Fibroblast of lung (primary cell): ENCODE results near the gene CADPS. TPM values are rescaled to one million over a fixed set of nuclear protein-coding genes. Genes with fewer than 3 reads are reported as not detected.

Experiments
- DNase-seq, 2 donors: peaks; one replicate each; pipeline versions ENCODE4 v3.0.0 to v3.0.0-alpha.2; 2010; ENCODE audit warnings: low read depth in 2 of 2
- H2AFZ ChIP-seq: 2 replicates; pipeline ENCODE4 v1.5.1; 2012; ENCODE audit warnings: low read length, control low read depth, inconsistent platforms
- H3K27ac ChIP-seq: 2 replicates; pipeline ENCODE4 v1.5.1; 2011; ENCODE audit warnings: low read length, control low read depth; ENCODE audit not compliant: insufficient read depth
- H3K27me3 ChIP-seq: 2 replicates; pipeline ENCODE4 v1.5.1; 2011; ENCODE audit warnings: mild to moderate bottlenecking, low read length; ENCODE audit not compliant: control insufficient read depth, insufficient read depth
- H3K36me3 ChIP-seq: 2 replicates; pipeline ENCODE4 v1.5.1; 2011; ENCODE audit warnings: low read length; ENCODE audit not compliant: control insufficient read depth, insufficient read depth
- H3K4me1 ChIP-seq: 2 replicates; pipeline ENCODE4 v1.5.1; 2011; ENCODE audit warnings: low read length; ENCODE audit not compliant: control insufficient read depth, insufficient read depth; ENCODE audit errors: extremely low read depth
- H3K4me2 ChIP-seq: 2 replicates; pipeline ENCODE4 v1.5.1; 2011; ENCODE audit warnings: low read length, control low read depth; ENCODE audit not compliant: insufficient read depth; ENCODE audit errors: extremely low read depth
- H3K4me3 ChIP-seq, 4 experiments: fragments of 200-600 bp in 1 of 4; sonication (generic) in 1 of 4; replicated peaks in 1 of 4; 2 replicates each; pipeline ENCODE4 v1.5.1; 2011 to 2016; ENCODE audit warnings: low read length in 4 of 4, low read depth in 3 of 4, mild to moderate bottlenecking in 3 of 4, control low read depth in 2 of 4, inconsistent platforms in 1 of 4, mixed read lengths in 1 of 4; ENCODE audit not compliant: insufficient read depth in 1 of 4; ENCODE audit errors: control extremely low read depth in 1 of 4
- H3K79me2 ChIP-seq: 2 replicates; pipeline ENCODE4 v1.5.1; 2012; ENCODE audit warnings: mild to moderate bottlenecking, low read length, inconsistent platforms; ENCODE audit not compliant: control insufficient read depth, insufficient read depth
- H3K9ac ChIP-seq: 2 replicates; pipeline ENCODE4 v1.5.1; 2011; ENCODE audit warnings: mild to moderate bottlenecking, low read length, control low read depth; ENCODE audit not compliant: insufficient read depth
- H3K9me3 ChIP-seq: 2 replicates; pipeline ENCODE4 v1.5.1; 2012; ENCODE audit warnings: low read depth, low read length; ENCODE audit not compliant: control insufficient read depth, insufficient read depth
- H4K20me1 ChIP-seq: 2 replicates; pipeline ENCODE4 v1.5.1; 2011; ENCODE audit warnings: low read length; ENCODE audit not compliant: control insufficient read depth, insufficient read depth; ENCODE audit errors: extremely low read depth
- EZH2 ChIP-seq: IDR thresholded peaks from 2 replicates; pipeline ENCODE4 v1.5.1; 2012; ENCODE audit warnings: low read length, control low read depth, mild to moderate bottlenecking; ENCODE audit errors: missing control alignments
- polyA plus RNA-seq, 2 donors: library from polyadenylated mRNA; depleted of rRNA in 1 of 2; stranded (reverse) in 1 of 2; unstranded in 1 of 2; fragments of >200 nt; gene quantifications; 2 replicates each; pipeline ENCODE4 v1.2.1, GENCODE V29; 2011 to 2012; ENCODE audit warnings: missing spikeins in 1 of 2
- total RNA-seq: library from RNA; depleted of rRNA; stranded (reverse); fragments of >200 nt; gene quantifications from 2 replicates; pipeline ENCODE4 v1.2.1, GENCODE V29; 2014
- TF ChIP-seq, protein P1 (sequence below), 2 donors: IDR thresholded peaks in 1 of 2; conservative IDR thresholded peaks in 1 of 2; 1 replicate in 1 of 2; 2 replicates in 1 of 2; pipeline ENCODE4 v1.5.1; 2011 to 2012; ENCODE audit warnings: low read length in 2 of 2, control low read depth in 1 of 2, inconsistent platforms in 1 of 2, low read depth in 1 of 2, mild to moderate bottlenecking in 1 of 2

Gene CADPS
- total and polyA plus RNA-seq, 2 donors (not counting 1 experiment from before 2014, with no cell fraction given), result 2.3 to 63.1 TPM

DNA sequence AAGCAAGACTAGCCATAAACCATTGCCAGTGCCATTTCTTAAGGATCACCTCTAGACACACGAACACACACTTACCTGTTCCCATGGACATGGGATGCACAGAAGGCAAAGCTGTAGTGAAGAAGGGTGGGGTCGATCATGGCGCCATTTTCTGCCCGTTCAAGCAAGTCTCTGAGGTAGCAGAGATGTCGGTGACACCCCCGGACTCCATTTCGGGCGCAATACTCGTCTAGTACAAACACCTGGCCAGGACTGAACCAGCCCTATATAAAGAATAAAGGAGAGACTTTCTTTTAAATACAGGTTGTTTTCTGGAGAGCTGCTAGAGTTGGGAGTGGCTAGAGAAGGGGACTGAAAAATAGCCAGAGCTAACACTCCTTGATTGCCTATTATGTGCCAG lies 342.4 kb downstream of the CADPS start:
- no peak overlapping the region for H2AFZ ChIP-seq
- H3K36me3 ChIP-seq, result no peaks in the 10 kb centered on the region
- TF ChIP-seq, protein P1, sequence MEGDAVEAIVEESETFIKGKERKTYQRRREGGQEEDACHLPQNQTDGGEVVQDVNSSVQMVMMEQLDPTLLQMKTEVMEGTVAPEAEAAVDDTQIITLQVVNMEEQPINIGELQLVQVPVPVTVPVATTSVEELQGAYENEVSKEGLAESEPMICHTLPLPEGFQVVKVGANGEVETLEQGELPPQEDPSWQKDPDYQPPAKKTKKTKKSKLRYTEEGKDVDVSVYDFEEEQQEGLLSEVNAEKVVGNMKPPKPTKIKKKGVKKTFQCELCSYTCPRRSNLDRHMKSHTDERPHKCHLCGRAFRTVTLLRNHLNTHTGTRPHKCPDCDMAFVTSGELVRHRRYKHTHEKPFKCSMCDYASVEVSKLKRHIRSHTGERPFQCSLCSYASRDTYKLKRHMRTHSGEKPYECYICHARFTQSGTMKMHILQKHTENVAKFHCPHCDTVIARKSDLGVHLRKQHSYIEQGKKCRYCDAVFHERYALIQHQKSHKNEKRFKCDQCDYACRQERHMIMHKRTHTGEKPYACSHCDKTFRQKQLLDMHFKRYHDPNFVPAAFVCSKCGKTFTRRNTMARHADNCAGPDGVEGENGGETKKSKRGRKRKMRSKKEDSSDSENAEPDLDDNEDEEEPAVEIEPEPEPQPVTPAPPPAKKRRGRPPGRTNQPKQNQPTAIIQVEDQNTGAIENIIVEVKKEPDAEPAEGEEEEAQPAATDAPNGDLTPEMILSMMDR (conservative IDR thresholded peaks at IDR 0.05 in 1 of 2, IDR thresholded peaks at IDR 0.05 in 1 of 2; ENCODE audit: low read depth in 1 of 2, low read length in 2 of 2), result no peak
- TF ChIP-seq EZH2, result no peak
- no peaks in the 10 kb centered on the region for H3K9me3 ChIP-seq
- H3K79me2 ChIP-seq, result no peaks in the 10 kb centered on the region
- H3K27me3 ChIP-seq, result no peaks in the 10 kb centered on the region
- no peaks in the 10 kb centered on the region for H3K4me1 ChIP-seq
- H3K27ac ChIP-seq, result no peak overlapping the region
- H4K20me1 ChIP-seq, result no peaks in the 10 kb centered on the region
- H3K4me2 ChIP-seq, result no peak overlapping the region
- H3K9ac ChIP-seq, result no peak overlapping the region
- H3K4me3 ChIP-seq, result no peak overlapping the region
- DNase-seq, result no peak

DNA sequence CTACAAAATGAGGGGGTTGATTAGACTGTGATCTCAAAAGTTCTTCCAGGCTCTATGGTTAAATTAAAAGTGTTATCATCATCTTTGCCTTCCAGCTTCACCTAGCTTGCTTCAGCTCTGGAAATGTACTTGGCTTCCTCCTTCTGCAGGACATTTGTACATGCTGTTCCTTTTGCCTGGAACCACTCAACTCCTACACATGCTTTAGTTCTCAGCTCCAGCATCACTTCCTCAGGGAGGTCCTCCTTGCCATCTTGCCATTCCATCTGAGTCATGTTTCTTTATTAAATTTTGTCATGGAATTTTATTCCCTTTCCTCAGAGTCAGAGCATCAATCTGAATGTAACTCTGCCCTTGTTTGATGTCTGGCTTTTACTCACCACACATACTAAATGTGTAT lies 343.2 kb downstream of the CADPS start:
- Histone ChIP-seq H3K4me3 (no peak overlapping the region), H3K4me1 (no peaks in the 10 kb centered on the region), H4K20me1 (no peaks in the 10 kb centered on the region), H3K27me3 (no peaks in the 10 kb centered on the region), H3K9ac (no peak overlapping the region), H3K9me3 (no peaks in the 10 kb centered on the region), H3K27ac (no peak overlapping the region), H2AFZ (no peak overlapping the region), H3K4me2 (no peak overlapping the region), H3K79me2 (no peaks in the 10 kb centered on the region), H3K36me3 (no peaks in the 10 kb centered on the region)
- DNase-seq, result no peak
- no peak for TF ChIP-seq EZH2
- TF ChIP-seq, protein P1 (conservative IDR thresholded peaks at IDR 0.05 in 1 of 2, IDR thresholded peaks at IDR 0.05 in 1 of 2; ENCODE audit: low read depth in 1 of 2, low read length in 2 of 2), result no peak

DNA sequence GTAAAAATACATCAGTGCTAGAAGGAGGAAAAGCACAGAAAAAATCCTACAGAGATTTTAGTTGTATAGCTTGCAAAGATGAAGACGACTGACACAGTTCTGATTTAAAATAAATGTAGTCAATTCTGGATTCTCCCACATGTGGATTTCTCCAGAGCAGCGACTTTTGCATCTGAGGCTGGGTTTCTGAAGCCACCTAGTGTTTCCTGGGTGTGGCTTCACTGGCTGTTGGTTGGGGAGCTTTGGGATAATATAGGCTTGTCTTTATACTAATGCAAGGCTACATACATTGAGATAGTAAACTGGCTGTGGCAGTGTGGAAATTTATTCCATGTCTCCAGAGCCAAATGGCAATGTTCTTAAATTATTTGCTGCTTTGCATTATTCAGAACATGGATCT lies 343.7 kb downstream of the CADPS start:
- Histone ChIP-seq H3K36me3 (no peaks in the 10 kb centered on the region), H3K9ac (no peak overlapping the region), H3K27ac (no peak overlapping the region), H3K9me3 (no peaks in the 10 kb centered on the region), H3K79me2 (no peaks in the 10 kb centered on the region), H2AFZ (no peak overlapping the region), H3K4me2 (no peak overlapping the region), H3K27me3 (no peaks in the 10 kb centered on the region), H3K4me1 (no peaks in the 10 kb centered on the region), H4K20me1 (no peaks in the 10 kb centered on the region), H3K4me3 (no peak overlapping the region)
- no peak for TF ChIP-seq EZH2
- TF ChIP-seq, protein P1 (conservative IDR thresholded peaks at IDR 0.05 in 1 of 2, IDR thresholded peaks at IDR 0.05 in 1 of 2; ENCODE audit: low read depth in 1 of 2, low read length in 2 of 2), result no peak
- DNase-seq, result no peak
